Measurements from ENCODE around the gene TJP1. TPM values are rescaled to one million over a fixed set of nuclear protein-coding genes. Genes with fewer than 3 reads are reported as not detected.
"Not testable (repeated sequence)": the region's sequence is repeated elsewhere in the genome, so short reads cannot be mapped to it uniquely, and the experiment has no call there.

Gene TJP1
- polyA plus RNA-seq, 4 donors, result 153 to 188 (median 165) TPM

GRCh38 chr15:29712149-29712885, 110.0 kb downstream of the TJP1 start:
- no peak for DNase-seq (ENCODE audit: low read depth in 4 of 4, low spot score in 3 of 4)

- DNase-seq (ENCODE audit: low read depth in 4 of 4, low spot score in 3 of 4), result no peak
Measured at GRCh38 chr15:29711531-29711930, 110.7 kb downstream of the TJP1 start.

GRCh38 chr15:29708519-29708918, 113.7 kb downstream of the TJP1 start:
- no peak for DNase-seq (ENCODE audit: low read depth in 4 of 4, low spot score in 3 of 4)

GRCh38 chr15:29704950-29705597, 117.2 kb downstream of the TJP1 start:
- no peak for DNase-seq (ENCODE audit: low read depth in 4 of 4, low spot score in 3 of 4)

GRCh38 chr15:29701151-29701550, 121.1 kb downstream of the TJP1 start:
- DNase-seq (ENCODE audit: low read depth in 4 of 4, low spot score in 3 of 4), result no peak

GRCh38 chr15:29700296-29700695, 122.0 kb downstream of the TJP1 start:
- no peak for DNase-seq (ENCODE audit: low read depth in 4 of 4, low spot score in 3 of 4)

GRCh38 chr15:29699791-29700190, 122.5 kb downstream of the TJP1 start:
- DNase-seq (ENCODE audit: low read depth in 4 of 4, low spot score in 3 of 4), result no peak

GRCh38 chr15:29698030-29698701, 124.1 kb downstream of the TJP1 start:
- DNase-seq (ENCODE audit: low read depth in 4 of 4, low spot score in 3 of 4), result no peak

GRCh38 chr15:29696950-29697738, 125.1 kb downstream of the TJP1 start:
- no peak for DNase-seq (ENCODE audit: low read depth in 4 of 4, low spot score in 3 of 4)

GRCh38 chr15:29696506-29696905, 125.8 kb downstream of the TJP1 start:
- not testable (repeated sequence) for DNase-seq (ENCODE audit: low read depth in 4 of 4, low spot score in 3 of 4)

GRCh38 chr15:29695489-29696167, 126.6 kb downstream of the TJP1 start:
- no peak for DNase-seq (ENCODE audit: low read depth in 4 of 4, low spot score in 3 of 4)

GRCh38 chr15:29693225-29693624, 129.0 kb downstream of the TJP1 start:
- DNase-seq (ENCODE audit: low read depth in 4 of 4, low spot score in 3 of 4), result no peak

GRCh38 chr15:29692527-29692926, 129.7 kb downstream of the TJP1 start:
- no peak for DNase-seq (ENCODE audit: low read depth in 4 of 4, low spot score in 3 of 4)

- no peak for DNase-seq (ENCODE audit: low read depth in 4 of 4, low spot score in 3 of 4)
Measured at GRCh38 chr15:29690765-29691475, 131.3 kb downstream of the TJP1 start.

- DNase-seq (ENCODE audit: low read depth in 4 of 4, low spot score in 3 of 4), result no peak
Measured at GRCh38 chr15:29689287-29689986, 132.8 kb downstream of the TJP1 start.

GRCh38 chr15:29688506-29689286, 133.6 kb downstream of the TJP1 start:
- no peak for DNase-seq (ENCODE audit: low read depth in 4 of 4, low spot score in 3 of 4)

GRCh38 chr15:29687939-29688505, 134.2 kb downstream of the TJP1 start:
- DNase-seq (ENCODE audit: low read depth in 4 of 4, low spot score in 3 of 4), result no peak

GRCh38 chr15:29687204-29687815, 135.0 kb downstream of the TJP1 start:
- DNase-seq (ENCODE audit: low read depth in 4 of 4, low spot score in 3 of 4), result no peak

All from right renal pelvis (tissue), 4 donors.